ENCODE data around the gene C14orf132. TPM values are rescaled to one million over a fixed set of nuclear protein-coding genes. Genes with fewer than 3 reads are reported as not detected.

Gene C14orf132
- total and polyA plus RNA-seq, 9 donors: 13.6 to 26.6 (median 18.5) TPM

- peak overlapping the region; percentile 59 for H3K27ac ChIP-seq (ENCODE audit: low read length)
- 48% methylated on average over 4 of the region's 5 CpGs for WGBS (ENCODE audit: insufficient coverage)
- no peaks in the 10 kb centered on the region for H3K36me3 ChIP-seq (ENCODE audit: control insufficient read depth, insufficient read depth, low read length)
- DNase-seq: peak; percentile 76
- no peaks in the 10 kb centered on the region for H3K27me3 ChIP-seq (ENCODE audit: control insufficient read depth, insufficient read depth, low read length)
- H3K9me3 ChIP-seq (replicated peaks; ENCODE audit: control insufficient read depth, low read depth, low read length): no peaks in the 10 kb centered on the region
- no peak overlapping the region for H3K4me3 ChIP-seq (ENCODE audit: low read length)
- peaks cover 10% of the 10 kb centered on the region for H3K4me1 ChIP-seq (ENCODE audit: control insufficient read depth, insufficient read depth, low read length)
Observed at GRCh38 chr14:96126783-96127271, 87.7 kb downstream of the C14orf132 start.

GRCh38 chr14:96129128-96129736 lies 90.1 kb downstream of the C14orf132 start:
- no peaks in the 10 kb centered on the region for H3K9me3 ChIP-seq (replicated peaks; ENCODE audit: control insufficient read depth, low read depth, low read length)
- DNase-seq: no peak
- 84% methylated on average over 7 of the region's 7 CpGs for WGBS (ENCODE audit: insufficient coverage)

GRCh38 chr14:96130391-96130790 lies 91.2 kb downstream of the C14orf132 start:
- peaks cover 10% of the 10 kb centered on the region for H3K4me1 ChIP-seq (ENCODE audit: control insufficient read depth, insufficient read depth, low read length)
- H3K4me3 ChIP-seq (ENCODE audit: low read length): no peak overlapping the region
- no peaks in the 10 kb centered on the region for H3K27me3 ChIP-seq (ENCODE audit: control insufficient read depth, insufficient read depth, low read length)
- no peak for DNase-seq
- 99% methylated on average over 5 of the region's 6 CpGs for WGBS (ENCODE audit: insufficient coverage)
- H3K27ac ChIP-seq (ENCODE audit: low read length): no peak overlapping the region
- H3K9me3 ChIP-seq (replicated peaks; ENCODE audit: control insufficient read depth, low read depth, low read length): no peaks in the 10 kb centered on the region
- H3K36me3 ChIP-seq (ENCODE audit: control insufficient read depth, insufficient read depth, low read length): no peaks in the 10 kb centered on the region

More at GRCh38 chr14:96129128-96129736, 90.1 kb downstream of the C14orf132 start:
- H3K27ac ChIP-seq (ENCODE audit: low read length): no peak overlapping the region
- H3K27me3 ChIP-seq (ENCODE audit: control insufficient read depth, insufficient read depth, low read length): no peaks in the 10 kb centered on the region
- H3K4me1 ChIP-seq (ENCODE audit: control insufficient read depth, insufficient read depth, low read length): peaks cover 10% of the 10 kb centered on the region
- no peak overlapping the region for H3K4me3 ChIP-seq (ENCODE audit: low read length)
- no peaks in the 10 kb centered on the region for H3K36me3 ChIP-seq (ENCODE audit: control insufficient read depth, insufficient read depth, low read length)

- Histone ChIP-seq H3K36me3 (ENCODE audit: control insufficient read depth, insufficient read depth, low read length) (no peaks in the 10 kb centered on the region), H3K27me3 (ENCODE audit: control insufficient read depth, insufficient read depth, low read length) (no peaks in the 10 kb centered on the region), H3K9me3 (replicated peaks; ENCODE audit: control insufficient read depth, low read depth, low read length) (no peaks in the 10 kb centered on the region), H3K4me1 (ENCODE audit: control insufficient read depth, insufficient read depth, low read length) (peaks cover 10% of the 10 kb centered on the region), H3K27ac (ENCODE audit: low read length) (no peak overlapping the region), H3K4me3 (ENCODE audit: low read length) (no peak overlapping the region)
- 67% methylated on average over 1 of the region's 2 CpGs for WGBS (ENCODE audit: insufficient coverage)
- DNase-seq: no peak
Observed at GRCh38 chr14:96130854-96131253, 91.7 kb downstream of the C14orf132 start.

- H3K9me3 ChIP-seq (replicated peaks; ENCODE audit: control insufficient read depth, low read depth, low read length): no peaks in the 10 kb centered on the region
- H3K27ac ChIP-seq (ENCODE audit: low read length): no peak overlapping the region
- no peaks in the 10 kb centered on the region for H3K27me3 ChIP-seq (ENCODE audit: control insufficient read depth, insufficient read depth, low read length)
- no peaks in the 10 kb centered on the region for H3K36me3 ChIP-seq (ENCODE audit: control insufficient read depth, insufficient read depth, low read length)
- no peak overlapping the region for H3K4me3 ChIP-seq (ENCODE audit: low read length)
- no peak for DNase-seq
- WGBS (ENCODE audit: insufficient coverage): 55% methylated on average over 2 of the region's 4 CpGs
- H3K4me1 ChIP-seq (ENCODE audit: control insufficient read depth, insufficient read depth, low read length): peaks cover 4% of the 10 kb centered on the region
Observed at GRCh38 chr14:96131836-96132235, 92.7 kb downstream of the C14orf132 start.

- WGBS (ENCODE audit: insufficient coverage): 94% methylated on average over 3 of the region's 6 CpGs
- Histone ChIP-seq H3K4me3 (ENCODE audit: low read length) (no peak overlapping the region), H3K36me3 (ENCODE audit: control insufficient read depth, insufficient read depth, low read length) (no peaks in the 10 kb centered on the region), H3K9me3 (replicated peaks; ENCODE audit: control insufficient read depth, low read depth, low read length) (peaks cover 5% of the 10 kb centered on the region), H3K4me1 (ENCODE audit: control insufficient read depth, insufficient read depth, low read length) (no peaks in the 10 kb centered on the region), H3K27ac (ENCODE audit: low read length) (no peak overlapping the region), H3K27me3 (ENCODE audit: control insufficient read depth, insufficient read depth, low read length) (no peaks in the 10 kb centered on the region)
- DNase-seq: no peak
Observed at GRCh38 chr14:96134508-96134907, 95.3 kb downstream of the C14orf132 start.

- Histone ChIP-seq H3K4me1 (ENCODE audit: control insufficient read depth, insufficient read depth, low read length) (no peaks in the 10 kb centered on the region), H3K36me3 (ENCODE audit: control insufficient read depth, insufficient read depth, low read length) (no peaks in the 10 kb centered on the region), H3K27ac (ENCODE audit: low read length) (peak overlapping the region; percentile 69), H3K4me3 (ENCODE audit: low read length) (no peak overlapping the region), H3K9me3 (replicated peaks; ENCODE audit: control insufficient read depth, low read depth, low read length) (peaks cover 5% of the 10 kb centered on the region), H3K27me3 (ENCODE audit: control insufficient read depth, insufficient read depth, low read length) (no peaks in the 10 kb centered on the region)
- 88% methylated on average over 5 of the region's 8 CpGs for WGBS (ENCODE audit: insufficient coverage)
- peak; percentile 39 for DNase-seq
Observed at GRCh38 chr14:96135285-96135684, 96.1 kb downstream of the C14orf132 start.

GRCh38 chr14:96136371-96137005 lies 97.3 kb downstream of the C14orf132 start:
- no peaks in the 10 kb centered on the region for H3K27me3 ChIP-seq (ENCODE audit: control insufficient read depth, insufficient read depth, low read length)
- DNase-seq: peak; percentile 53
- H3K9me3 ChIP-seq (replicated peaks; ENCODE audit: control insufficient read depth, low read depth, low read length): peaks cover 5% of the 10 kb centered on the region
- H3K4me3 ChIP-seq (ENCODE audit: low read length): no peak overlapping the region
- H3K36me3 ChIP-seq (ENCODE audit: control insufficient read depth, insufficient read depth, low read length): no peaks in the 10 kb centered on the region
- WGBS (ENCODE audit: insufficient coverage): no CpG with 5 or more reads among the region's 4 CpGs
- peak overlapping the region; percentile 31 for H3K27ac ChIP-seq (ENCODE audit: low read length)
- no peaks in the 10 kb centered on the region for H3K4me1 ChIP-seq (ENCODE audit: control insufficient read depth, insufficient read depth, low read length)

GRCh38 chr14:96138241-96138640 lies 99.1 kb downstream of the C14orf132 start:
- no CpG with 5 or more reads among the region's 1 CpG for WGBS (ENCODE audit: insufficient coverage)
- Histone ChIP-seq H3K36me3 (ENCODE audit: control insufficient read depth, insufficient read depth, low read length) (no peaks in the 10 kb centered on the region), H3K9me3 (replicated peaks; ENCODE audit: control insufficient read depth, low read depth, low read length) (peaks cover 5% of the 10 kb centered on the region), H3K4me1 (ENCODE audit: control insufficient read depth, insufficient read depth, low read length) (no peaks in the 10 kb centered on the region), H3K4me3 (ENCODE audit: low read length) (no peak overlapping the region), H3K27ac (ENCODE audit: low read length) (no peak overlapping the region), H3K27me3 (ENCODE audit: control insufficient read depth, insufficient read depth, low read length) (no peaks in the 10 kb centered on the region)
- DNase-seq: no peak

GRCh38 chr14:96139169-96139568 lies 100.0 kb downstream of the C14orf132 start:
- no peak for DNase-seq
- no peak overlapping the region for H3K4me3 ChIP-seq (ENCODE audit: low read length)
- H3K9me3 ChIP-seq (replicated peaks; ENCODE audit: control insufficient read depth, low read depth, low read length): peaks cover 7% of the 10 kb centered on the region
- H3K36me3 ChIP-seq (ENCODE audit: control insufficient read depth, insufficient read depth, low read length): no peaks in the 10 kb centered on the region
- WGBS (ENCODE audit: insufficient coverage): no CpG with 5 or more reads among the region's 1 CpG
- no peaks in the 10 kb centered on the region for H3K4me1 ChIP-seq (ENCODE audit: control insufficient read depth, insufficient read depth, low read length)
- H3K27ac ChIP-seq (ENCODE audit: low read length): no peak overlapping the region
- no peaks in the 10 kb centered on the region for H3K27me3 ChIP-seq (ENCODE audit: control insufficient read depth, insufficient read depth, low read length)

All from muscle of leg (tissue), 11 donors.